NCI-H2081 treated with DMSO at 0.1 percent for 48 hours (cell line): Measurements from ENCODE around the gene CAPN13.

Source experiments
- DNase-seq: peaks from one replicate; lab custom pipeline; 2025; lab: John Stamatoyannopoulos, UW

The CAPN13 gene

DNA sequence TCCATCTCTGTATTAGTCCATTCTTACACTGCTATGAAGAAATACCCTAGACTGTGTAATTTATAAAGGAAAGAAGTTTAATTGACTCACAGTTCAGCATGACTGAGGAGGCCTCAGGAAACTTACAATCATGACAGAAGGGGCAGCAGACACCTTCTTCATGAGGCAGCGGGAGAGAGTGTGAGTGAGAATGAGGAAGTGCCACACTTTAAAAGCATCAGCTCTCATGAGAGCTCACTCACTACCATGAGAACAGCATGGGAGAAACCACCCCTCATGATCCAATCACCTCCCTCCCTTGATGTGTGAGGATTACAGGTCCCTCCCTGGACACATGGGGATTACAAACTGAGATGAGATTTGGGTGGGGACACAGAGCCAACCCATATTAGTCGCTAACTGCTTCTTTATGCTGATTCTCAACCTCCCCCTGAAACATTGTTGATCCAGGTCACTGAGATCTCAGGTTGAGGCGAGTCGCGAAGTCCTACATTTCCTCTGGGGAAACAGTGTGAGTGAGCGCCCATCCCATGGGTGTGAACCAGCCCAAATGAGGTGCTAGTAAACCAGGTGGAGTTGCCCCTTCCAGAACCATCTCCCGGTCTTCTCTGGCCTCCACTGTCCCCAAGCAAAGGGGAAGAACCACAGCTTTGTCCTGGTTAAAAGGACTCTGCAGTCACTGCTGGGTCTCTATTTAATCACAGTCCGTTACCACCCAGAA, 123.8 kb downstream of the CAPN13 start:
- no peak for DNase-seq

DNA sequence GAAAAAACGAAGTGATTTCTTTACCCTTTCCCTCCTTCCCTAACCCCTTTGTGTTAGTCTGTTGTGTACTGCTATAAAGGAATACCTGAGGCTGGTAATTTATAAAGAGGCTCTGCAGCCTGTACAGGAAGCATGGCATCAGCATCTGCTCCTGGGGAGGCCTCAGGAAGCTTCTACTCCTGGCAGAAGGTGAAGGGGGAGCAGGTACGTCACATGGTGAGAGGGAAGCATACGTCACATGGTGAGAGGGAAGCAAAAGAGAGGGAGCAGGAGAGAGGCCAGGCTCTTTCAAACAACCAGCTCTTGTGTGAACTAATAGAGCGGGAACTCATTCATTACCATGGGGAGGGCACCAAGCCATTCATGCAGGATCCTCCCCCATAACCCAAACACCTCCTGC, 126.2 kb downstream of the CAPN13 start:
- no peak for DNase-seq

DNA sequence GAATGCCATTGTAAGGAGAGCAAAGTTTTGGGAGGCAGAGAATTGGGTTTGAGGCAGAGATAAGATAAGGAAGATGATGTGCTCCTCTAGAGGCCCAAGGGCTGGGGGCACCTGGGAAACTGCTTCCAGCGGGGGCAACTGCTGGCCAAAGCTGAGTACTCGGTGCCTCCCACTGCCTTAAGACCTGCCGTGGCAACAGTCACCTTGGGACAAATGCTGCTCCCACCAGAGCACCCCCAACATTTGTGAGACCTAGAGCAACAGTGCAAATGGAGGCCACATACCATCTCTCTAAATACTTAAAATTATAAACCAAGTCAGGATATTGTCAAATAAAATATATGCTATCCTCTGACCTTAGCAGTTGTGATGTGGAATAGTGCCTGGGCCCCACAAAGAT, 127.1 kb downstream of the CAPN13 start:
- no peak for DNase-seq

DNA sequence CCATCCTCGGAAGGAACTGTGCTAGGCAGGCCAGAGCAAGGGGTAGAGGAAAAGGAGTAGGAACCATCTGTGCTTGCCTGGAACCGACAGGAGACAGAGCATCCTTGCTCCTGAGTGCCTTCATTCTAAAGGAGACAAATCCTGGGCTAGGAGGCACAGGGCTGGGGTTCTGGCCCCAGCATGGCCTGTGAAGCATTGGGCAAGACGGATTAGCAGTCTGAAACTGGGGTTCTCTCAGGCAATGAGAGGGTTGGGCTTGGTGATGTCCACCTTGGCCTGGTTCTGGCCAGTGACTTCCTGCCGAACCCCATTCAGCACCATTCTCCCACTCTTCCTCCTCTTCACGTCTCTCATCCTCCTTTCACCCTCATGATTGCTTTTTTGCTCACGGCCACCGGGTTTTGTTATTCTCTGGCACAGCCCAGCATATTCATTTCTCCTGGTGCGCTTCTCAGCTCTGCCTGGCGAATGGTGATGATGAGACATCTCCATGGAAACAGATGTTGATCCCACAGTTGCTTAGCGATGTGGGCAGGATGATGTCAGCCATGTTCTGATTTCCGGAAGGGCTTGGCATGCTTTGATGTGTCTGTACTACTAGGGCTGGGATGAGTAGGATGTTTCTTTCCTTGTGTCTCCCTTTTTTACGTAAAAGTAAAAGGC, 127.7 kb downstream of the CAPN13 start:
- no peak for DNase-seq

- no peak for DNase-seq
These were observed 128.7 kb downstream of the CAPN13 start for GRCh38 chr2:30678410-30679137.

- DNase-seq = no peak
These were observed 129.3 kb downstream of the CAPN13 start for GRCh38 chr2:30677861-30678385.

- no peak for DNase-seq
These were observed 130.0 kb downstream of the CAPN13 start for GRCh38 chr2:30677231-30677630.

- no peak for DNase-seq
These were observed 131.5 kb downstream of the CAPN13 start for GRCh38 chr2:30675758-30676157.

DNA sequence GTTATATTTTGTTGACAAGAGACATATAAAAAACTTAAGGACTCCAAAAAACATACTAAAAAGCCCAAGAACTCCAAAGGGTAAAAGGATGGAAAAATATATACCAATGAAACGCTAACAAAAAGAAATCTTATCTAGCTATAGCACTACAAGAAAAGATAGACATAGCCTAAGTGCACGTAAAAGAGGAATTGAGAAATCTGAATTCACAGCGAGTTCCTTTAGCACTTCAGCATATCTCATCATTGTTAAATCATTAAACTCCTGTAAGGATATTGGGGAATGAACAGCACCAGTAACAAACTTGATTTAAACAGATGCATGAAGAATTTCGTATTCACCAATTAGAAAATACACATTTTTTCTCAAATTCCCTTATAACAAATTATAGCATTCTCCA, 134.1 kb downstream of the CAPN13 start:
- DNase-seq = no peak
